NCI-H2107 treated with DMSO at 0.1 percent for 48 hours (cell line): ENCODE measurements around the gene INPP5A.
"Not testable (repeated sequence)": the region's sequence is repeated elsewhere in the genome, so short reads cannot be mapped to it uniquely, and the experiment has no call there.

Source experiments
- DNase-seq: peaks from one replicate; lab custom pipeline; 2025; ENCODE audit not compliant: unreplicated experiment; lab: John Stamatoyannopoulos, UW

Gene INPP5A

DNA sequence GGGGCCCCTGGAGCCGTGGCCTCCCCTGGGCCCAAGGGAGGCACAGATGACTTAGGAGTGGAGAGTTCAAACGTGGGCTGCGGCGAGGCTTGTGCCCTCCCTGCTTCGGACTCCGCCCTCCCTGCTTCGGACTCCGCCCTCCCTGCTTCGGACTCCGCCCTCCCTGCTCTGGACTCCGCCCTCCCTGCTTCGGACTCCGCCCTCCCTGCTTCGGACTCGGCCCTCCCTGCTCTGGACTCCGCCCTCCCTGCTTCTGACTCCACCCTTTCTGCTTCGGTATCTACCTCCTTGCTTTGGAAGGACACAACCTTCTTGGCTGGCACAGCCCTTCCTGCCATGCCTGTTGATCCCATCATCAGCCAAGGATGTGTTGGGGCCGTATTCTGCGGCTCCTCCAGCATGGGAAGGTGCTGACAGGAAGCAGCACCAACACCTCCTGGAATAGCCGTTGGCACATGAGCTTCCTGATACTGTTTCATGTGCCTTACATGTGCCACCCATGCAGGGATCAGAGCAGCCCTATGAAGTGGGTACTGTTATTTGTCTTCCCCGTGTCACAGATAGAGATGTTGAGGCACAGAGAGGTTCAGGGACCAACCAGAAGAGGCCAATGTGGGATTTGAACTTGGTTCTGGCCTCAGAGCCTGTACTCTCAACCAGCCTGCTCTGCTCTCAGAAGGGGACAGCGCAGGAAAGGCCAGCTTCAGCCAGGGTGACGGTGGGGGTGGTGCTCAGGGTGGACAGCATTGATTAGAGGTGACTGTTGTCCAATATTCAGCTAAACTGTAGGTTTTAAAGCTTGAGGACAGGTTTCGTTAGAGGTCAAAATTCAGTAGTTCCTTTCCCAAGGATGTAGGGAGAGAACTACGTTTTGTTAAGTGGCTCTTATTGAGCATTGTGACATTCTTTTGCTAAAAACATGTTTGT lies 133.9 kb downstream of the INPP5A start:
- no peak for DNase-seq

DNA sequence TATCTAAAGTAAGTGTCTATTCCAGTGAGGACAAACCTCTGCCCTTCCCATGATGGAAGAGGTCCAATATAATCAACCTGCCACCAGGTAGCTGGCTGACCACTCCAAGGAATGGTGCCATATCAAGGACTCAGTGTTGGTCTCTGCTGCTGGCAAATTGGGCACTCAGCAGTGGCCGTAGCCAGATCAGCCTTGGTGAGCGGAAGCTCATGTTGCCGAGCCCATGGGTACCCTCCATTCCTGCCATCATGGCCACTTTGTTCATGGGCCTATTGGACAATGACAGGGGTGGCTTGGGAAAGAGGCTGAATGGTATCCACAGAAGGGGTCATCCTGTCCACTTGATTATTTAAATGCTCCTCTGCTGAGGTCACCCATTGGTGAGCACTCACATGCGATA lies 136.2 kb downstream of the INPP5A start:
- DNase-seq: not testable (repeated sequence)

DNA sequence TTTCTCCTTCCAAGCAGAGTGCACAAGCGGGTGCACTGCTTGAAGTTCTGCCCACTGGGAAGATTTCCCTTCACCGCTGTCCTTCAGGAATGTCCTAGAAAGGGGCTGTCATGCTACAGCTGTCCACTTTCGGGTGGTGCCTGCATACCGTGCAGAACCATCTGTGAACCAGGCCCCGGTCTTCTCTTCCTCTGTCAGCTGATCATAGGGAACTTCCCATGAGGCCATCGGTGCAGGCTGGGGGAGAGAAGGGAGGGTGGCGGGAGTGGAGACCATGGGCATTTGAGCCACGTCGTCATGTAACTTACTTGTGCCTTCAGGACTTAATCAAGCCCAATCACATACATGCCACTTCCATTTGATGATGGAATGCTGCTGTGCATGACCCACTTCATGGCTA lies 136.7 kb downstream of the INPP5A start:
- DNase-seq: no peak

DNA sequence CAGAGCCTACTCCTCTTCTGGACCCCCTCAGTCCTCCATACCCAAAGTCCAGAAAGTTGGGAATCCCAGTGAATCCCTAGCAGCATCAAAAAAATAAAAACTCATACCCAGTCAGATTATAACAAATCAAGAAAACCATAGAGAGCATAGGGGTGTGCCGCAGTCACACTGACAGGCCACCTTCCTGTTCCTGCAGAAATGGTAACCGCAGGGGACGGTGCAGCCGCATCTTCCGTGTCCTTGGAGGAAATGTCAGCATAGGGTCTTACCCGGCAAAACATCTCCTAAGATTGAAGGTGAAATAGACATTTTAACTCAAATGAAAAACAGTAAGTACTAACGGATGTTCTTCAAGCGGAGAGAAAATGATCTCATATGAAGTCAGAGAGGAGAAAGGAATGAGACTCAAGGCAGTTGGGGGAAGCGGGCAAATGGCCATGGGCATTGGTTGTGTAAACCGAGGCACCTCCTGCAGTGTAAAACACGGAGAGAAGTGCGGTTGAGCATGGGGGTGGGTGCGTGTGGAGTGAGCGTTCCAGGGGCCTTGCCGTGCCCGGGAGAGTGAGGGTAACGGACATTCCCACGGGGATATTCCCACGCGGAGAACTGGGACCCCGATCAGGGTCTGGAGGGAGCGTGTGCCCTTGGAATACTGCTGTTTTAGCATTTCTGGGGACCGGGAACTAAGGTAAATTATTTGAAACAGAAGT lies 137.6 kb downstream of the INPP5A start:
- DNase-seq: no peak

DNA sequence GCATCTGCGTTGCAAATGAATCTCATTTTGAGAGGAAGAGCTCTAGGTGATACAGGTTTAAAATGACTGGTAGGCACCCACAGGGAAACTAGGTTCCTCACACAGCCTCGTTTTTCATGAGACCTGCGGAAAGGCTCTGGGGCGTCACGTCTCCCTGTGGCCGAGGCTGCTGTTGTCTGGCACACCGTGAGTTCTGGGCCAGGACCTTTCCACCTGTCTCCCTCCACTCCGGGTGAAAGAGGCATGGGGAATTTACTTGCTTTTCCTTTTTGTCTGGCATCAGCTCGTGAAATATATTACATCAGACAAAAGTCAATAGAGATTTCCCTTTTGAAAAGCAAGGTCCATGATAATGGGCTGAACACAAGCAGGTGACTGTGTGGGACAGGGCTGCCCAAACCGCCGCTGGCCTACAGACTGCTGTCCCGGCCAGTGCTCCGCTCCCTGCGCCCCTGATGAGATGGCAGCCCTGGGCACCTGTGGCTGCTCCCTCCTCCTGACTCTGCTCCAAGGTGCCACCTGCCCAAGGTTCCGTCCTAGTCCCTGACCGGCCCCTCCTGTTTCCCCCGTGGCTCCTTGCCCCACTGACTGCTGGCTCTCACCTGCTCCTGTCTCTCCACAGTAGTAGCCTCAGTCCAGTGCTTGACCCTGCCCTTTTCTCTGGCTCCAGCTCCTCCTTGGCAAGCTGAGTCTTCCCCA lies 138.8 kb downstream of the INPP5A start:
- DNase-seq: no peak

DNA sequence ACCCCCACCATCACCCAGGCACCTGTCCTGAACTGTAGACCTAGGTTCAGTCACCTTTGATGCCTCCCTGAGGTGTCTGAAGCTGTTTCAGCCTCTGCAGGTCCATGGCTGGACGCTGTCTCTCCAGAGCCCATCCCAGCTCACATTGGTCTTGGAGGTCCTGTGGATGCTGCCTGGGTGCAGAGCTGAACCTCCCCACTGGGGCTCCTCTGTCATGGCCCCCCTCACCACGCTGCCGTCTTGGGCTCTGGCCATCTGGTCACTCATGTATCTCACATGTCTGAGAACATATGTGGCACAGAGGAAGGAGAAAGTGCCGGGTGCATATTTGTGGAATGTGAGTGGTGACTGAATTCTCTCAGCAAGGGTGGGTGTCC lies 139.5 kb downstream of the INPP5A start:
- no peak for DNase-seq

DNA sequence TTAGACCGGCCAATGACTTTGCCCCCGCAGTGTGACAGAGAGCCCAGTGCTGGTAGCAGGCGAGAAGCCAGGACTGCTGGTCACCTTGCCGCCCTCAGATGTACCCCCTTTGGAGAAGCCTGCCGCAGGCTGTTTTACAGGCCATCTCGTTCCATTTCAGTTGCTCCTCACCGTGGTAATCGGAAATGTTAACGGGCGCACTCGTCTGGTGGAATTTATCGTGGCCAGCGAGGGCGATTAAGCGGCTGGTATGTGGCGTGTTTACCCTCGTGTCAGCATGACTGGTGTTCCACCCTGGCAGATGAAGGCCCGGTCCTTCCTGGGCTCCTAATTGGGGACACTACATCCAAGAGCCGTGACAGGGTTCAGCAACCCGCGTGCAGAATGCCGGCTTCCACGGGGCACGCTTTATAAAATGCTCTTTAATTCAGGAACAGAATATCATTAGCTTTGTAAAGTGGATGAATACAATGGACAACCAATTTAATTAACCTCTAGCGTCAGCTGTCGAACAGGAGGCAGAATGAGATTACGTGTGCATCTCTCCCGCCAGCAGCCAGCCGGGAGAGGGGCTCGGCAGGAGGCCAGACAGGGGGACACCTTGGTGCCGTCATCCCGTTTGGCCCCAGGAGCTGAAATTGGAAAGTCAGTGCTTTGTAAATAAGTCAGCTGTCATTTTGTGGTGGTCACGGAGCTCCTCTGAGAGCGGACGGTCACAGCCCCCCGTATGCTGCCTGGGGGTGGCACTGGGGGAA lies 140.1 kb downstream of the INPP5A start:
- DNase-seq: no peak

DNA sequence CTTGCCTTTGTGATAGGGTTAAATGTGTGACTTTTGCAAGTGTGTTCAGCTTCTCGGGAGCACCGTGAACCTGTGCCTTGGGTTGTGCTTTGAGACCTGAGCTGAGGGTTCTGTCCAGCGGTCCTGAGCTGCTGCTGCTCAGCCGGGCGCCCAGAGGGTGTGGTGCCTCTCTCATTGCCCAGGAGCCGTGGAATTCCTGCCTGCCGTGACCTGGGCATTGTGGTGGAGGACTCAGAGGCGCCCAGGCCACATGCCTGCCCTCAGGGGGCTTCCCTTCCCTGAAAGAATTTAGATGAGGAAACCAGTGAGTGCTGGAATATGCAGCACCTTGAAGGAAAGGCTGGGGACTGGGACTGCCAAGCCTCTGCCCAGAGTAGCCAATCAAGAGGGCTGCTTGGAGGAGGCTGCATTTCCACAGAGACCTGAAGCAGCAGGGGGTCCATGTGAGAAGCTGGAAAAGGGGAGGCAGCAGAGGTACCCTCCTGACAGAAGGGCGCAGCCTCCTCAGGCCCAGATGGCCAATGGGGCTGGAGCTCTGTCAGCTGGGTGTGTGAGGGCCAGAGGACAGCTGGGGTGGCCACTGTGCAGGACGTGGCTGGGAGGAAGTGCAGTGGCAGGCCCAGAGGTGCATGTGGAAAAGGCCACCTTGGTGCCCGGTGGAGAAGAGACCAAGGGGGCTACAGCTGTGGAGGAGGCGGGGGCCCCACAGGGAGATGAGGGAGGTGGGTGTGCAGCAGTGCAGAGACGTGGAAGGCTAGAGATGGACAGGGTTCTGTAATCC lies 141.0 kb downstream of the INPP5A start:
- no peak for DNase-seq

DNA sequence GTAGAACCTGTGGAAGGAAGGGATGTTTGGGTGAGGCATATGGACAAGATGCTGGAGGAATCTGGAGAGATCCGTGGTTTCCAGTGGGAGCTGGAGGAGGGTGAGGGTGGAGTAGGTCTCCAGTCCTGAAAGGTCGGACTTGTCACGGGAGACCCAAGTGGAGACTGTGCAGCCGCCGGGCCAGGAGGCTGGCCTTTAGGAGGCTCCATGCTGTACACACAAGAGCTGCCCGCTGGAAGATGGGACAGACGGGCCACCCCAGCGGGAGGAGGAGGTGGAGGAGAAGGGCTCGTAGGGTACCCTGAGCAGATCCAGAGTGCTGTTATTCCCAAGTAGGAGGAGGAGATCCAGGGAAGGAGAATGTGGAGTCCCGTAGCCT lies 141.6 kb downstream of the INPP5A start:
- no peak for DNase-seq

DNA sequence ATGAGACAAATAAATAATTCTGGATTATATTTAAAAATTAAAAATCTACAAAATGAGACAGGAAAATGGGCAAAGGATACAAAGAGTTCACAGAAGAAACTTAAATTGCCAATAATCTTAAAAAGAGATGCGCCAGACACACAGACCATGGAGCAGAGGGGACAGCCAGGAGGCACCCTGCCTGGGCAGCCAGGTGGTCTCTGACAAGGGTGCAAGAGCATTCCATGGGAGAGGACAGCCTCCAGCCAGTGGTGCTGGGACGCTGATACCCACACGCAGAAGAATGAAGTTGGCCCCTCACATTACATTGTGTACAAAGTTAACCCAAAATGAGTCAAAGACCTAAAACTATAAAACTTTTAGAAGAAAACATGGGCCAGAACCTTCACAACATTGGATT lies 142.1 kb downstream of the INPP5A start:
- no peak for DNase-seq

DNA sequence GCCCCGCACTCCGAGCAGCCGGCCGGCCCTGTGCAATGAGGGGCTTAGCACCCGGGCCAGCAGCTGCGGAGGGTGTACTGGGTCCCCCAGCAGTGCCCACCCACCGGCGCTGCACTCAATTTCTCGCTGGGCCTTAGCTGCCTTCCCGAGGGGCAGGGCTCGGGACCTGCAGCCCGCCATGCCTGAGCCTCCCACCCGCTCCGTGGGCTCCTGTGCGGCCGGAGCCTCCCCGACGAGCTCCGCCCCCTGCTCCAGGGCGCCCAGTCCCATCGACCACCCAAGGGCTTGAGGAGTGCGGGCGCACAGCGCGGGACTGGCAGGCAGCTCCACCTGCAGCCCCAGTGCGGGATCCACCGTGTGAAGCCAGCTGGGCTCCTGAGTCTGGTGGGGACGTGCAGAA lies 143.2 kb downstream of the INPP5A start:
- not testable (repeated sequence) for DNase-seq

DNA sequence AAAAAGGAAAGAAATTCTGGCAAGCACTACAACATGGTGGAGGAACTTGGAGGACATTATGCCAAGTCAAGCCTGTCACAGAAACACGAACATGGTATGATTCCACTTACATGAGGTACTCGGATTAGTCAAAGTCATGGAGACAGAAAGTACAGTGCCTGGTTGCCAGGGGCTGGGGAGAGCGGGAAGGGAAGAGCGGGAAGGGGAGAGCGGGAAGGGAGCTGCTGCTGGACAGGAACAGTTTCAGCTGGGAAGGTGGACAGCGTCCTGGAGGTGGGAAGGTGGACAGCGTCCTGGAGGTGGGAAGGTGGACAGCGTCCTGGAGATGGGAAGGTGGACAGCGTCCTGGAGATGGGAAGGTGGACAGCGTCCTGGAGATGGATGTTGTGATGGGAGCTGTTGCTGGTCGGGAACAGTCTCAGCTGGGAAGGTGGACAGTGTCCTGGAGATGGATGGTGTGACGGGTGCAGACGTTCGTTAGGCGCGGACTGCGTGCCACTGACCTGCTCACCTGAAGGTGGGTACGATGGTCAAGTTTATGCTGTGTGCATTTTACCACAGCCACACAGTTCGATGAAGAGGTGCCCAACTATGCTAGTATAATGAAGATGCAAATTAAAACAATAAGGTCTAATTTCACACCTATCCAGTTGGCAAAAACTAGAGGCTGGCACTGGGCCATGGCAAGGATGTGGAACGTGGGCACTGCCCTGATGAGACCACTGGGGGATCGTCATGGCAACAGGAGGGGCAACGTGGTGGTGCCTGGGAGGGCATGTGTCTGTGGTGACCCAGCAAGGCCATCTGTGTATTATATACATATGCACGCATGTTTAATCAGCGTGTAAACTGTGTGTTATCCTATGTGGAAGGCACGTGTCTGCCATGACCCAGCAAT lies 144.5 kb downstream of the INPP5A start:
- DNase-seq: no peak

DNA sequence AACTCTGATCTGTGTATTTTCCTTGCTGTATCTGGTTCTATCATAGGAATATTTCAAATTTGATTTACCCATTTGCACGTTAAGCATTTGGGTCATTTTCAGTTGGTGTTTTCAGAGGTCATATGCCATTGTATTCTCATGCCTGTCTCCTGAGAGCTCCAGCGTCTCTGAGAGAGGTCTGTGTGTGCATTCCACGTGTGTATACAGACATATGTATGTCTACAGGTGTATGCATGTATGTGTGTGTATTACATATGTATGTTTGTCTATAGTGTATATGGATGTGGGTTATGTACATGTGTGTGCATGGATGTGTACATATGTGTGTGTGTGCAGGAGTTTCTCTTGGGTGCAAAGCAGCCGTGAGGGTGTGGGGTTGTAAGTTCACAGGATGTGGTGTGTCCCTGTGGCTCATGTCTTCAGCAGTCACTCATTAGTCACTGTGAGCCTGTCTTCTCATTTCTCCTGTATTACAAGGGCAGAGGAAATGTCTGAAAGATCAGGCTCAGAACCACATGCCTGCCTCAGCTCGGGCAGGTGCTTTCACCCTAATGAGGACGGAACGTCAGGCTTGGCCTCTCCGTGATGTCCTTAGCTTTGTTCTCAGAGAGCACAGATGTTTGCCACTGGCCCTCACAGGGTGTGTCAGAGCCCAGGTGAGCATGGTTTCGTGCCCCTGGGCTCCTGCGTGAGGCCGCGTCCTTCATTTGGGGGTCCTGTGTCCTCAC lies 146.7 kb downstream of the INPP5A start:
- DNase-seq: no peak

DNA sequence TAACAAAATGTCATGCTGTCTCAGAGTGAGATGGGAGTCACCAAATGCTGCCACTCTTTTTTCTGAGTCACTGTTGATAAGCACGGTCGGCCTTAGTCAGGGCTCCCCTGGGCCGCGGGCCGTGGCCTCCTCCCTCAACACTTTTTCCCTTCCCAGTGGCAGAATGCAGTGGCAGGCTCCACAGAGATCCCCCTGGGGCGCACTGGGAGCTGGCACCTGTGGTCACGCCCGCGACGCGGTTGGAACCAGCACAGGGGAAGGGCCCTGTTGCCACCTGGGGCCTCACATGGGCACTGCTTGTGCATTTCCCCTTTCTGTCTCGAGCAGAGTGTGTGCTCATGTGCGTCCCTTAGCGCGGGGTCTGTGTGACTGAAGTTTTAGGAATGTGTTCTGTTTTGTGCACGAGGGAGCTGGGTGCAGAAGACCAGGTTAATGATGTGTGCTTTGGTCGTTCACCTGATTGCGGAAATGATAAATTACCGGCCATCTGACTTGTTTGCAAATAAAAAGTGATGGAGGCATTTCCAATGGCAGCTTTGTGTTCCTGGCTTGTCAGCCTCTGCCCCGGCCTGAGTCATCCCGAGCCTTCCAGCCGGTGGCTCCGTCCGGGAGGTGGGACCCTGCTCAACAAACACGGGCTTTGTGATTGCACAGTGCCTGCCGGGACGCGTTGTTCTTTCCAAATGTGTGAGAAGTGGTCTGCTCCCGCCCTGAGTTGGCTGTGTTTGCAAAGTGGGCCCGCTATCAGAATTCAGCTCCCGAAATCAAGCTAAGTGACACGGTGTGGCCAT lies 147.7 kb downstream of the INPP5A start:
- DNase-seq: no peak

DNA sequence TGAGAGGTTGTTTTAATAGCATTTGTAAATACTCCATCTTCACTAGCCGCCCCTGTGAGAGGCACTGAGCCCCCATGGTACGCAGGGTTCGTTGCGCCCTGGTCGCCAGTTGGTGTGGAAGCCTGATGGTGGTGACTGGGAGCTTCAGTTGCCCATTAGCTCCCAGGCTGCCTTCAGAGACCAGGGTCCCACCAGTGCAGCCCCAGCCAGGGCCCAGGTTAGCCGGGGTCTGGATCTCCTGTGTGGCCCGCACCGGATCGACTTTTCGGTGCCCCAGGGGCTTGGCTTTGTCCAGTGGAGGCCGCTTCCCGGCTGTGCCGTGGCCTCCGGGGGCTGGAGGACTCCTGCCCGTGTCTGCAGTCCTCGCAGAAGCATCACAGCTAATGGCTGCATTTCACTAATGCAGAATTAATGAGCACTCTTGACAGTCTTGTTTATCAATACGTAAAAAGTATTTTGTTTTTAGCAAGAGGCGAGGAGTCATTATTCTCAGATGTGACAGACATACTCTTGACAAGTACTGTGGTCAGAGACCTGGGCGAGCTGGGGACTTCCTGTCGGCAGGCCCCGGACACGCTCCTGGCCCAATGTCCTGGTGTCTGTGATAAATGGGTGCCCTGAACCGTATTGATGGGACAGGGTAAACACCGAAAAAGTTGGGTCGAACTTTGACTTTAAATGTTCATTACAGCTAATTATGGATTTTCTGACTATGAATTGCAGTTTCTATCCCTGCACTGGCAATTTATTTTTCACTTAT lies 148.5 kb downstream of the INPP5A start:
- DNase-seq: no peak

DNA sequence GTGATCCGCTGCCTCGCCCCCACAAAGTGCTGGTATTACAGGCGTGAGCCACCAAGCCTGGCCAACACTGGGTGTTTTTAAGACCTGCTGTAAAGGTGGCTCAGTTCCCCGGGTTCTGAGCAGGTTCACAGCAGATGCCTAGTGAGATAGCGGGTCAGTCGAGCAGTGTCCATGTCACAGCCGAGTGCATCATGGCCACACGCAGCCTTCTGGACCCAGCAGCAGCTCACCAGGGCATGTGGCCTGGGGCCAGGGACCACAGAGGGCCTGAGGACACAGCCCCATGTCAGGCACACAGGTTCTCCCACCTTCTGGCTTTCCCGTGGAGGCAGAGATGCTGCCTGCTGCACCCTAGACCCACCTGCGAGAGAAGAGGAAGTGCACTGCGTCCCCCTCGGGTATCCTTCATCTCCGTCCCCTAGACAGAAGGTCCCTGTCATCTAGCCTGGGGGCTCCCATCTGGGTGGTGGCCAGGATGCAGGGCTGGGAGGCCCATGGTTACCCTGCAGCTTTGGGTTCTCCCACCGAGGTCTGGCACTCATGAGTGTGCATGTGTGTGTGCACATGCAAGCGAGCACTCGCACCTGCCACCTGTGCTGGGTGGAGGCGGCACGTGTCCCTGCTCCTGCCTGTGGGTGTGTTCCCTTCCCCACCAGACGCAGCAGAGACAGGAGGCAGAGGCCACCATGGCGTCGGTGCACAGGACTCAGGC lies 149.8 kb downstream of the INPP5A start:
- no peak for DNase-seq
